NCI-H2227 (cell line): ENCODE measurements around the gene LRP4.

Experiments used
- DNase-seq: peaks from one replicate; lab custom pipeline; 2025; ENCODE audit not compliant: unreplicated experiment; lab: John Stamatoyannopoulos, UW

The LRP4 gene

GRCh38 chr11:46846510-46846830 is 71.9 kb downstream of the LRP4 start:
- DNase-seq: no peak

GRCh38 chr11:46845740-46846509 is 72.4 kb downstream of the LRP4 start, which contains the start of gene CKAP5:
CKAP5 (minus strand) TSS chr11:46846280; CDS start chr11:46821231, 25,049 bp downstream.
- DNase-seq: peak; percentile 95

GRCh38 chr11:46845440-46845739 is 73.0 kb downstream of the LRP4 start:
- DNase-seq: no peak

GRCh38 chr11:46840116-46840515 is 78.2 kb downstream of the LRP4 start:
- DNase-seq: no peak

GRCh38 chr11:46838501-46838900 is 79.8 kb downstream of the LRP4 start:
- DNase-seq: no peak

GRCh38 chr11:46837860-46838259 is 80.5 kb downstream of the LRP4 start:
- no peak for DNase-seq

- no peak for DNase-seq
Measured at GRCh38 chr11:46836870-46837269, 81.5 kb downstream of the LRP4 start.

- DNase-seq: no peak
Measured at GRCh38 chr11:46836431-46836830, 81.9 kb downstream of the LRP4 start.

- no peak for DNase-seq
Measured at GRCh38 chr11:46835897-46836296, 82.5 kb downstream of the LRP4 start.

GRCh38 chr11:46834821-46835220 is 83.5 kb downstream of the LRP4 start:
- no peak for DNase-seq

- DNase-seq: no peak
Measured at GRCh38 chr11:46832511-46833214, 85.7 kb downstream of the LRP4 start.

- DNase-seq: no peak
Measured at GRCh38 chr11:46827995-46828394, 90.4 kb downstream of the LRP4 start.

GRCh38 chr11:46826310-46827044 is 91.9 kb downstream of the LRP4 start:
- peak; percentile 86 for DNase-seq

- peak; percentile 27 for DNase-seq
Measured at GRCh38 chr11:46808799-46809431, 109.4 kb downstream of the LRP4 start.
